BJ (cell line): ENCODE results near the gene TMEM135. TPM values are rescaled to one million over a fixed set of nuclear protein-coding genes. Genes with fewer than 3 reads are reported as not detected.
"Not testable (repeated sequence)": the region's sequence is repeated elsewhere in the genome, so short reads cannot be mapped to it uniquely, and the experiment has no call there.

Experiments
- CTCF ChIA-PET: fragments of 350-600 bp; formaldehyde crosslinking; extraction: SDS; loops from one replicate; lab custom pipeline; 2021; ENCODE audit warnings: antibody characterized with exemption, inconsistent platforms; lab: Yijun Ruan, JAX
- POLR2A ChIA-PET: fragments of 300-600 bp; sonication (Branson Sonifier 250); formaldehyde crosslinking; extraction: SDS; loops from one replicate; lab custom pipeline; 2021; ENCODE audit warnings: antibody characterized with exemption; lab: Charles Lee
- DNase-seq: peaks from one replicate; pipeline ENCODE4 v3.0.0-alpha.2; 2011; ENCODE audit warnings: low read depth
- H3K27me3 ChIP-seq: 2 replicates; pipeline ENCODE4 v1.6.0; 2011; ENCODE audit warnings: low read length; ENCODE audit not compliant: control insufficient read depth, insufficient read depth
- H3K36me3 ChIP-seq: 2 replicates; pipeline ENCODE4 v1.5.1; 2011; ENCODE audit warnings: low read length; ENCODE audit not compliant: control insufficient read depth, insufficient read depth
- H3K4me3 ChIP-seq: 2 replicates; pipeline ENCODE4 v1.5.1; 2011; ENCODE audit warnings: low read depth, mild to moderate bottlenecking, control low read depth, low read length
- CTCF ChIP-seq: IDR thresholded peaks from 2 replicates; pipeline ENCODE4 v1.5.1; 2011; ENCODE audit warnings: low read depth, mild to moderate bottlenecking, control low read depth, inconsistent platforms, low read length, moderate library complexity; ENCODE audit not compliant: insufficient read depth
- polyA plus RNA-seq: library from polyadenylated mRNA; depleted of rRNA; stranded (reverse); fragments of >200 nt; gene quantifications from 2 replicates; pipeline ENCODE4 v1.2.3, GENCODE V29; 2011

Gene TMEM135
- polyA plus RNA-seq, 1 experiment: 4.6 TPM

- Histone ChIP-seq H3K27me3 (no peaks in the 10 kb centered on the region), H3K36me3 (no peaks in the 10 kb centered on the region), H3K4me3 (no peak overlapping the region)
- CTCF ChIA-PET: interaction anchor here (1.2 kb wide), 1 partner anchor 60 kb away, joined by 3 read pairs; no protein-coding TSS in a partner anchor
- POLR2A ChIA-PET: no interaction called here
- TF ChIP-seq CTCF: no peak
- DNase-seq: no peak
These were observed 119.2 kb downstream of the TMEM135 start for GRCh38 chr11:87156970-87157369.

DNA sequence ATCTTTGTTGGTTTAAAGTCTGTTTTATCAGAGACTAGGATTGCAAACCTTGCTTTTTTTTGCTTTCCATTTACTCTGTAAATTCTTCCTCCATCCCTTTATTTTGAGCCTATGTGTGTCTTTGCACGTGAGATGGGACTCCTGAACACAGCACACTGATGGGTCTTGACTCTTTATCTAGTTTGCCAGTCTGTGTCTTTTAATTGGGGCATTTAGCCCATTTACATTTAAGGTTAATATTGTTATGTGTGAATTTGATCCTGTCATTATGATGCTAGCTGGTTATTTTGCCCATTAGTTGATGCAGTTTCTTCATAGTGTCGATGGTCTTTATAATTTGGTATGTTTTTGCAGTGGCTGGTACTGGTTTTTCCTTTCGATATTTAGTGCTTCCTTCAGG is 131.3 kb downstream of the TMEM135 start:
- POLR2A ChIA-PET, H3K36me3 ChIP-seq, H3K27me3 ChIP-seq, DNase-seq, CTCF ChIA-PET, H3K4me3 ChIP-seq: not testable (repeated sequence)

GRCh38 chr11:87173185-87174039 is 135.7 kb downstream of the TMEM135 start:
- TF ChIP-seq CTCF: no peak
- ChIA-PET POLR2A (no interaction called here), CTCF (no interaction called here)
- Histone ChIP-seq H3K4me3 (no peak overlapping the region), H3K36me3 (no peaks in the 10 kb centered on the region), H3K27me3 (no peaks in the 10 kb centered on the region)
- peak; percentile 37 for DNase-seq

- ChIA-PET POLR2A (no interaction called here), CTCF (no interaction called here)
- DNase-seq: no peak
- Histone ChIP-seq H3K4me3 (no peak overlapping the region), H3K27me3 (no peaks in the 10 kb centered on the region), H3K36me3 (no peaks in the 10 kb centered on the region)
- TF ChIP-seq CTCF: no peak
These were observed 137.1 kb downstream of the TMEM135 start for GRCh38 chr11:87174870-87175269.

DNA sequence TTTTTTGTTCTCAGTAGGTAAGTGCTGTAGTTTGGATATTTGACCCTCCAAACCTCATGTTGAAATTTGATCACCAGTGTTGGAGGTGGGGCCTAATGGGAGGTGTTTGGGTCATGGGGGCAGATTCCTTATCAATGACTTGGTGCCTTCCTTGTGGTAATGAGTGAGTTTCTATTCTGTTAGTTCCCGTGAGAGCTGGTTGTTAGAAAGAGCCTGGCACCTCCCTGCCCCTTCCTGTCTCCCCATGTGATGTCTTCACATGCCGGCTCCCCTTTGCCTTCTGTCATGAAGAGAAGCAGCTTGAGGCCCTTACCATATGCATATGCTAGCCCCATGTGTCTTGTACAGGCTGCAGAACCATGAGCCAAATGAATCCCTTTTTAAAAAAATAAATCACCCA is 138.3 kb downstream of the TMEM135 start:
- H3K36me3 ChIP-seq: no peaks in the 10 kb centered on the region
- POLR2A ChIA-PET: no interaction called here
- H3K27me3 ChIP-seq: no peaks in the 10 kb centered on the region
- CTCF ChIA-PET: no interaction called here
- no peak for DNase-seq
- no peak overlapping the region for H3K4me3 ChIP-seq
- TF ChIP-seq CTCF: no peak

- no peak for DNase-seq
- ChIA-PET POLR2A (no interaction called here), CTCF (no interaction called here)
- TF ChIP-seq CTCF: no peak
- Histone ChIP-seq H3K4me3 (no peak overlapping the region), H3K27me3 (no peaks in the 10 kb centered on the region), H3K36me3 (no peaks in the 10 kb centered on the region)
These were observed 141.9 kb downstream of the TMEM135 start for GRCh38 chr11:87179621-87180020.
